ENCODE measurements around the gene DPAGT1.
A peak's percentile ranks its signal among the peaks of the same experiment; 100 is the strongest.

Gene DPAGT1

GRCh38 chr11:119101759-119102423 is at the start of gene DPAGT1:
Gene DPAGT1 (minus strand): TSS chr11:119101853. CDS start chr11:119101655, 198 bp downstream.
- no peak for TF ChIP-seq CTCF (IDR thresholded peaks at IDR 0.05; ENCODE audit: low read depth, low read length)
- peak; percentile 89 for DNase-seq (ENCODE audit: extremely low read depth, low read depth)

DNA sequence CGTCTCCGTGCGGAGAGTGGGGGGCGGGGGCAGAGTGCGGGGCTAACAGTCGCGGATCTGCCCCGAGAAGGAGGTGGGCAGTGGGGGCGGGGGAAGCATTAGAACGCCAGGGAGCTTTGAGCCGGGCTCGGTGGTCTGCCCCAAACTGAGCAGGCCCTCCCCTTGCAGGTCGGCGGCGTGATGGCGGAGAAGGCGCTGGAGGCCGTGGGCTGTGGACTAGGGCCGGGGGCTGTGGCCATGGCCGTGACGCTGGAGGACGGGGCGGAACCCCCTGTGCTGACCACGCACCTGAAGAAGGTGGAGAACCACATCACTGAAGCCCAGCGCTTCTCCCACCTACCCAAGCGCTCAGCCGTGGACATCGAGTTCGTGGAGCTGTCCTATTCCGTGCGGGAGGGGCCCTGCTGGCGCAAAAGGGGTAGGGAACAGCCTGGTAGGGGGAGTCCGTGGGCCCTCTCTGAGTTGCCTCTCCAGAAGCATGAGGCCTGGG is 48.2 kb upstream of the DPAGT1 start:
- no peak for DNase-seq (ENCODE audit: extremely low read depth, low read depth)
- no peak for TF ChIP-seq CTCF (IDR thresholded peaks at IDR 0.05; ENCODE audit: low read depth, low read length)

GRCh38 chr11:119149018-119149785 is 47.5 kb upstream of the DPAGT1 start, which contains the start of gene ABCG4:
Gene ABCG4 (plus strand): TSS chr11:119149052. CDS start chr11:119149966, 914 bp downstream.
- DNase-seq (ENCODE audit: extremely low read depth, low read depth), result no peak
- TF ChIP-seq CTCF (IDR thresholded peaks at IDR 0.05; ENCODE audit: low read depth, low read length), result no peak

DNA sequence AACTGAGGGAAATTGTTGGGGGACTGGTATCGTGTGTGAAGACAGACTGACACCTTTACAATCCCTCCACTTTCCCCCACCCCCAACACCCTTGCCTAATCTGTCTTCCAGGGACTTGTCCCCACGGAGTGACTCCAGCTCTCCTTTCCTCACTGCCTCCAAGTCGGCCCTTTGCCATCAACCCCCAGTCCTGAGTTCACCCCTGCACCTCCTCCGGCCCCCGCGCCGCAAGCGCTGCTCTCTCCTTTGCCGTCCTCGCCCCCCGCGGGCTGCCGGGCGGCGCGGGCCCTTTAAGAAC is 47.0 kb upstream of the DPAGT1 start:
- TF ChIP-seq CTCF (IDR thresholded peaks at IDR 0.05; ENCODE audit: low read depth, low read length), result no peak
- no peak for DNase-seq (ENCODE audit: extremely low read depth, low read depth)

- TF ChIP-seq CTCF (IDR thresholded peaks at IDR 0.05; ENCODE audit: low read depth, low read length), result no peak
- DNase-seq (ENCODE audit: extremely low read depth, low read depth), result no peak
Measured at GRCh38 chr11:119147604-119148333, 46.1 kb upstream of the DPAGT1 start.

- TF ChIP-seq CTCF (IDR thresholded peaks at IDR 0.05; ENCODE audit: low read depth, low read length), result no peak
- no peak for DNase-seq (ENCODE audit: extremely low read depth, low read depth)
Measured at GRCh38 chr11:119145551-119145950, 43.9 kb upstream of the DPAGT1 start.
